Measurements from ENCODE around the gene NEDD4L.

The NEDD4L gene

GRCh38 chr18:58314284-58314683 is 270.3 kb downstream of the NEDD4L start:
- peaks cover 16% of the 10 kb centered on the region for H3K4me1 ChIP-seq (ENCODE audit: insufficient read depth, low read length)
- no peak overlapping the region for H3K27ac ChIP-seq (ENCODE audit: low read length)
- no peak overlapping the region for H3K9ac ChIP-seq (ENCODE audit: low read depth, low read length)
- no peaks in the 10 kb centered on the region for H3K9me3 ChIP-seq (ENCODE audit: insufficient read depth, low read depth, low read length)
- no peak overlapping the region for H3K4me3 ChIP-seq (ENCODE audit: low read length)
- no peaks in the 10 kb centered on the region for H3K36me3 ChIP-seq (ENCODE audit: insufficient read depth, low read depth, low read length)
- H3K27me3 ChIP-seq (ENCODE audit: insufficient read depth, low read length), result no peaks in the 10 kb centered on the region

DNA sequence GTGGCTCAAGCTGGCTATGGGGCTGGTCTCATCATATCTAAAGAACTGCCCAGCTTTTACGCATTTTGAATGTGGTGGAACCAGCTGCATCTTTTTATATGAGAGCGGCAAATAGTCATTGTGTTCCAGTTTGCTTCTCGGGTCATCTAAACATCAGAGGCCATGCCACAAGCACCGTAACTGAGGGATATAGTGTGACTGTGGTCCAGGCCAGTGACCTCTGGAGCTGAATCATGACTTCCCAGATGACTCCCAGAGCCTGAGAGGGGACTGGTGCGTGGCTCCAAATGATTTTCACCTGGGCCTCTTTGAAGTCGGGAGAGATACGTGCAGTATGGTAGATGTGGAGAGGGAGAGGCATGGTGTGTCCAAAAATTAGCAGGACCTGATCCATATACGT is 271.0 kb downstream of the NEDD4L start:
- no peaks in the 10 kb centered on the region for H3K9me3 ChIP-seq (ENCODE audit: insufficient read depth, low read depth, low read length)
- no peaks in the 10 kb centered on the region for H3K27me3 ChIP-seq (ENCODE audit: insufficient read depth, low read length)
- no peak overlapping the region for H3K9ac ChIP-seq (ENCODE audit: low read depth, low read length)
- H3K36me3 ChIP-seq (ENCODE audit: insufficient read depth, low read depth, low read length), result no peaks in the 10 kb centered on the region
- H3K4me3 ChIP-seq (ENCODE audit: low read length), result no peak overlapping the region
- H3K27ac ChIP-seq (ENCODE audit: low read length), result no peak overlapping the region
- H3K4me1 ChIP-seq (ENCODE audit: insufficient read depth, low read length), result peaks cover 16% of the 10 kb centered on the region

DNA sequence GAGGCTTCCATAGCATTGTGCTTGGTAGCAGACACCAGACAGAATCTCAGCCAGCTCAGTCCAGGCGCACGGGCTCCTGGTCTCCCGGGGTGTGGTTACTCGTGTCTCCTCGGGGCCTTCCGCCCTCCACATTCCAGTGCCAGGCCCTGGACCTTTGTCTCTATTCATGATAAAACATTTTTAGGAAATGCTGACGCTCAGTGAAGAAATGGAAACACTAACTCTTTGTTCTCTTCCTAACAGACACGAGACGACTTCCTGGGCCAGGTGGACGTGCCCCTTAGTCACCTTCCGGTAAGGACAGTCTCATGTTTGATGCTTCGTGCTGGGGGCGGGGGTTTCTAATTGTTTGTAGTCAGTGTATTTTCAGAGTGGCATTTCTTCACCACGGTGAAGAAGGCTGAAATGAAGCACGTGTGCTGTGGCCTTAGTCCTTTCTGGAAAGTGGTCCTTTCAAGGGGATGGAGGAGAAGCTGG is 271.8 kb downstream of the NEDD4L start:
- Histone ChIP-seq H3K4me3 (ENCODE audit: low read length) (no peak overlapping the region), H3K27me3 (ENCODE audit: insufficient read depth, low read length) (no peaks in the 10 kb centered on the region), H3K4me1 (ENCODE audit: insufficient read depth, low read length) (peaks cover 16% of the 10 kb centered on the region), H3K9me3 (ENCODE audit: insufficient read depth, low read depth, low read length) (no peaks in the 10 kb centered on the region), H3K36me3 (ENCODE audit: insufficient read depth, low read depth, low read length) (no peaks in the 10 kb centered on the region), H3K9ac (ENCODE audit: low read depth, low read length) (no peak overlapping the region), H3K27ac (ENCODE audit: low read length) (no peak overlapping the region)

- Histone ChIP-seq H3K27ac (ENCODE audit: low read length) (no peak overlapping the region), H3K4me1 (ENCODE audit: insufficient read depth, low read length) (peaks cover 16% of the 10 kb centered on the region), H3K9ac (ENCODE audit: low read depth, low read length) (no peak overlapping the region), H3K27me3 (ENCODE audit: insufficient read depth, low read length) (no peaks in the 10 kb centered on the region), H3K9me3 (ENCODE audit: insufficient read depth, low read depth, low read length) (no peaks in the 10 kb centered on the region), H3K4me3 (ENCODE audit: low read length) (no peak overlapping the region), H3K36me3 (ENCODE audit: insufficient read depth, low read depth, low read length) (no peaks in the 10 kb centered on the region)
Observed at GRCh38 chr18:58316396-58317342, 272.6 kb downstream of the NEDD4L start.

DNA sequence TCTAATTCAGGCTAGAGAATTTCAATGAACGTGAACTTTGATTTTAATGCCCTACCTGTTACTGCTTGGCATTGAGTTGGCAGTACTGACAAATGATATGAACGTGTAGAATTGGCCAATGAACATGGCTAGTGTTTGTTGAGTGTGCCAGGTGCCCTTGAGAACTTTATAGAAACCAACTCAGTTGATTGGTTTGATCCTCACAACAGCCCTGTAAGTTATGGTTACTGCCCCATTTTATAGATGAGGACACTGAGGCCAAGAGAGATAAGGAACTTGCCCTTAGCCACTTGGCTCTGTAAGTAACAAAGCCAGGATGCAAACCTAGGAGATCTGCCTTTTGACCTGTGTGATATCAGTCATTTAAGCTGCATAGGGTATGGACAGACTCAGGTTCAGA is 275.7 kb downstream of the NEDD4L start:
- Histone ChIP-seq H3K27me3 (ENCODE audit: insufficient read depth, low read length) (no peaks in the 10 kb centered on the region), H3K4me1 (ENCODE audit: insufficient read depth, low read length) (peaks cover 16% of the 10 kb centered on the region), H3K9ac (ENCODE audit: low read depth, low read length) (no peak overlapping the region), H3K27ac (ENCODE audit: low read length) (no peak overlapping the region), H3K9me3 (ENCODE audit: insufficient read depth, low read depth, low read length) (no peaks in the 10 kb centered on the region), H3K36me3 (ENCODE audit: insufficient read depth, low read depth, low read length) (peaks cover 13% of the 10 kb centered on the region; the same call in 1 of the 2 replicates), H3K4me3 (ENCODE audit: low read length) (no peak overlapping the region)

- H3K27ac ChIP-seq (ENCODE audit: low read length), result no peak overlapping the region
- H3K9ac ChIP-seq (ENCODE audit: low read depth, low read length), result no peak overlapping the region
- H3K4me1 ChIP-seq (ENCODE audit: insufficient read depth, low read length), result peaks cover 11% of the 10 kb centered on the region
- no peak overlapping the region for H3K4me3 ChIP-seq (ENCODE audit: low read length)
- H3K36me3 ChIP-seq (ENCODE audit: insufficient read depth, low read depth, low read length), result peaks cover 23% of the 10 kb centered on the region; the same call in 1 of the 2 replicates
- H3K9me3 ChIP-seq (ENCODE audit: insufficient read depth, low read depth, low read length), result no peaks in the 10 kb centered on the region
- H3K27me3 ChIP-seq (ENCODE audit: insufficient read depth, low read length), result no peaks in the 10 kb centered on the region
Observed at GRCh38 chr18:58320907-58321561, 277.0 kb downstream of the NEDD4L start.

DNA sequence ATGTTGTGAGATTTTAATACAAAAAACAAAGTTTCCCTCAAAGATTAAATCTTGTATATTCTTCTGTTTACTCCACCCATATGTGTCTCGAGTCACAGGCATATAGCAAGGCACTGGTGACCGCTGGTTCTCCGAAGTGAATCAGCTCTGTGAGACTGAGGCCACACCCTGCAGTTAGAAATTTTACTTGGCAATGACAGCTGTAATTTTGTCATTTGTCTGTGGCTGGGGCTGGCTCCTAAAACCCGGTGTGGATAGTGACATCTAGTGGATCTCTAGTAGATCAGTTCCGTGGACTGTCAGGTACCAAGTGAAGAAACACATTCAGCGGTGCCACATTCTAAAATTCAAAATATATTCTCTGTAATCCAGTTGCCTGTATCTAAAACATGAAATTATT is 278.0 kb downstream of the NEDD4L start:
- Histone ChIP-seq H3K27me3 (ENCODE audit: insufficient read depth, low read length) (no peaks in the 10 kb centered on the region), H3K36me3 (ENCODE audit: insufficient read depth, low read depth, low read length) (peaks cover 27% of the 10 kb centered on the region), H3K9me3 (ENCODE audit: insufficient read depth, low read depth, low read length) (no peaks in the 10 kb centered on the region), H3K27ac (ENCODE audit: low read length) (no peak overlapping the region), H3K4me3 (ENCODE audit: low read length) (no peak overlapping the region), H3K9ac (ENCODE audit: low read depth, low read length) (no peak overlapping the region), H3K4me1 (ENCODE audit: insufficient read depth, low read length) (0 out of 2 replicates have a peak, but pooled peaks cover 2% of the 10 kb centered on the region)

DNA sequence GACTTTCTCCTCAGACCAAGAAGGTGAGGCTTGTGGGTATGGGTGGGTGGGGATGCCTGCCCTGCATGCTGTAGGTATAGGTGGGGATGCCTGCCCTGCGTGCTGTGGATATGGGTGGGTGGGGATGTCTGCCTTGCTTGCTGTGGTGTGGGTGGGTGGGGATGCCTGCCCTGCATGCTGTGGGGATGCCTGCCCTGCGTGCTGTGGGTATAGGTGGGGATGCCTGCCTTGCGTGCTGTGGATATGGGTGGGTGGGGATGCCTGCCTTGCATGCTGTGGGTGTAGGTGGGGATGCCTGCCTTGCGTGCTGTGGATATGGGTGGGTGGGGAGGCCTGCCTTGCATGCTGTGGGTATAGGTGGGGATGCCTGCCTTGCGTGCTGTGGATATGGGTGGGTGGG is 278.4 kb downstream of the NEDD4L start:
- Histone ChIP-seq H3K36me3 (ENCODE audit: insufficient read depth, low read depth, low read length) (peaks cover 27% of the 10 kb centered on the region), H3K27ac (ENCODE audit: low read length) (no peak overlapping the region), H3K27me3 (ENCODE audit: insufficient read depth, low read length) (no peaks in the 10 kb centered on the region), H3K4me1 (ENCODE audit: insufficient read depth, low read length) (no peaks in the 10 kb centered on the region), H3K9ac (ENCODE audit: low read depth, low read length) (no peak overlapping the region), H3K4me3 (ENCODE audit: low read length) (no peak overlapping the region), H3K9me3 (ENCODE audit: insufficient read depth, low read depth, low read length) (no peaks in the 10 kb centered on the region)

DNA sequence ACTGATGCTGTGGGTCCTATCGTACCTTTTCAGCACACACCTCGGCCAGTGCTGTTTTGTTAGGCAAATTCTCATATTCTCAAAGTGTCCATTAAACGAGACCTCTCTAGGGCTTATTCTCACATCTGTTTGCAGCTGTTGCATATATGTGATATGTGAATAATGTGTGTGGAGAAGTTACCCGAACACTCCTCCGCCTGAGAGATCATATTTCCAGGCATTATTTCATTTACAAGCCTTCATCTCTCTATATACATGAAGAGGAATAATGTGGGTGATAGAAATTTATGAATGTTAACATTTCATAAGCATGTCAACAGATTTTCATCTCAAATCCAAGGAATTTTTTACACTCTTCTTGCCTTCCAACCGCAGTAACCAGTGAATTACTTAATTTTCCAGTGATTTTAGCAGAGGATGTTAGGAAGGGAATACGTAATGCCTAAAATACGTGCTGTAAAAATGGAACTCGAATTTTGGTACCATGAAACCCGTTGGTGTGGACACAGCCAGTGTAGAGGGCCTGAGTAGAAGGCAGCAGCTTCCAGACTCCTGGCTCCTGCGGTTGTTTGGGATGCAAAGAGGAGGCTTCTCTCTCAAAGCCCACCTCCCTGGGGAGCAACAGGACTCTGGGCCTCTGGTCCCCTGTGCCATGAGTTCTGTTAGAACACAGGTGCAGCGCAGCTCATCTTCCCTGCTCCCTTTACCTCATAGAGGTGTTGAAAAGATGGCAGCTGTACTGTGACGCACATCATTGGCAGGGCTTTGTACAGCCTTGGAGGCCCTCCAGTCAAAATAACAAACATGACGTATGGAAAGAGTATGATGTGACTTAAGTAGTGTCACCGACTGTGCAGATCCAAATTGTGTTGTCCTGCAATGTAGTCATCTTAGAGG is 280.1 kb downstream of the NEDD4L start:
- peaks cover 27% of the 10 kb centered on the region for H3K36me3 ChIP-seq (ENCODE audit: insufficient read depth, low read depth, low read length)

GRCh38 chr18:58324824-58325480 is 280.9 kb downstream of the NEDD4L start:
- peaks cover 32% of the 10 kb centered on the region for H3K36me3 ChIP-seq (ENCODE audit: insufficient read depth, low read depth, low read length)
- no peaks in the 10 kb centered on the region for H3K27me3 ChIP-seq (ENCODE audit: insufficient read depth, low read length)
- H3K4me3 ChIP-seq (ENCODE audit: low read length), result no peak overlapping the region
- no peaks in the 10 kb centered on the region for H3K9me3 ChIP-seq (ENCODE audit: insufficient read depth, low read depth, low read length)
- no peak overlapping the region for H3K27ac ChIP-seq (ENCODE audit: low read length)
- no peak overlapping the region for H3K9ac ChIP-seq (ENCODE audit: low read depth, low read length)
- H3K4me1 ChIP-seq (ENCODE audit: insufficient read depth, low read length), result no peaks in the 10 kb centered on the region

More for the DNA sequence above, 280.1 kb downstream of the NEDD4L start:
- no peaks in the 10 kb centered on the region for H3K4me1 ChIP-seq (ENCODE audit: insufficient read depth, low read length)
- H3K9ac ChIP-seq (ENCODE audit: low read depth, low read length), result no peak overlapping the region
- H3K9me3 ChIP-seq (ENCODE audit: insufficient read depth, low read depth, low read length), result no peaks in the 10 kb centered on the region
- H3K27me3 ChIP-seq (ENCODE audit: insufficient read depth, low read length), result no peaks in the 10 kb centered on the region
- H3K27ac ChIP-seq (ENCODE audit: low read length), result no peak overlapping the region
- H3K4me3 ChIP-seq (ENCODE audit: low read length), result no peak overlapping the region

GRCh38 chr18:58325494-58325893 is 281.5 kb downstream of the NEDD4L start:
- Histone ChIP-seq H3K4me1 (ENCODE audit: insufficient read depth, low read length) (no peaks in the 10 kb centered on the region), H3K9ac (ENCODE audit: low read depth, low read length) (no peak overlapping the region), H3K27ac (ENCODE audit: low read length) (no peak overlapping the region), H3K36me3 (ENCODE audit: insufficient read depth, low read depth, low read length) (peaks cover 38% of the 10 kb centered on the region), H3K4me3 (ENCODE audit: low read length) (no peak overlapping the region), H3K27me3 (ENCODE audit: insufficient read depth, low read length) (no peaks in the 10 kb centered on the region), H3K9me3 (ENCODE audit: insufficient read depth, low read depth, low read length) (no peaks in the 10 kb centered on the region)
